OCI-LY1 (cell line): ENCODE results near the gene CLK3.

Experiments
- H2AFZ ChIP-seq: fragments of 200-600 bp; sonication (generic), shearing (Covaris generic); 2 replicates; pipeline ENCODE4 v1.6.0; 2014; ENCODE audit warnings: antibody characterized with exemption, mild to moderate bottlenecking, low read length
- H3F3A ChIP-seq: fragments of 200-600 bp; sonication (generic), shearing (Covaris generic); 2 replicates; pipeline ENCODE4 v1.6.0; 2014; ENCODE audit warnings: mild to moderate bottlenecking, antibody characterized with exemption, low read length, moderate library complexity; ENCODE audit not compliant: insufficient read depth
- H3K27ac ChIP-seq: fragments of 200-600 bp; sonication (generic); 2 replicates; pipeline ENCODE4 v1.5.1; 2014; ENCODE audit warnings: low read length, mixed run types, mild to moderate bottlenecking, low read depth; ENCODE audit not compliant: poor library complexity, severe bottlenecking
- H3K27me3 ChIP-seq: fragments of 200-600 bp; sonication (generic); 2 replicates; pipeline ENCODE4 v1.6.0; 2014; ENCODE audit warnings: antibody characterized with exemption, mild to moderate bottlenecking, low read length, moderate library complexity; ENCODE audit not compliant: insufficient read depth
- H3K36me3 ChIP-seq: fragments of 200-600 bp; sonication (generic); 2 replicates; pipeline ENCODE4 v1.6.1; 2014; ENCODE audit warnings: mild to moderate bottlenecking, antibody characterized with exemption, low read length, moderate library complexity, mixed read lengths; ENCODE audit not compliant: insufficient read depth
- H3K4me1 ChIP-seq: fragments of 200-600 bp; sonication (generic); 2 replicates; pipeline ENCODE4 v1.5.1; 2014; ENCODE audit warnings: mild to moderate bottlenecking, low read length, moderate library complexity; ENCODE audit not compliant: insufficient read depth, severe bottlenecking
- H3K4me2 ChIP-seq: fragments of 200-600 bp; sonication (generic), shearing (Covaris generic); 2 replicates; pipeline ENCODE4 v1.6.1; 2014; ENCODE audit warnings: low read length
- H3K4me3 ChIP-seq: fragments of 200-600 bp; sonication (generic); 2 replicates; pipeline ENCODE4 v1.5.1; 2014; ENCODE audit warnings: low read length, low read depth, mild to moderate bottlenecking, mixed read lengths; ENCODE audit not compliant: poor library complexity, severe bottlenecking
- H3K79me2 ChIP-seq: fragments of 200-600 bp; shearing (Covaris generic); 2 replicates; pipeline ENCODE4 v1.6.1; 2016; ENCODE audit warnings: mixed run types, low read length, mixed read lengths; ENCODE audit not compliant: insufficient read depth
- H3K9ac ChIP-seq: fragments of 200-600 bp; sonication (generic), shearing (Covaris generic); 2 replicates; pipeline ENCODE4 v1.6.1; 2014; ENCODE audit warnings: mild to moderate bottlenecking, low read length, mixed read lengths
- H3K9me2 ChIP-seq: fragments of 200-600 bp; sonication (generic), shearing (Covaris generic); 2 replicates; pipeline ENCODE4 v1.6.1; 2014; ENCODE audit warnings: low read depth, mild to moderate bottlenecking, low read length, mixed read lengths
- H3K9me3 ChIP-seq: fragments of 200-600 bp; shearing (Covaris generic); 2 replicates; pipeline ENCODE4 v1.6.1; 2014; ENCODE audit warnings: low read length, mixed read lengths
- H4K20me1 ChIP-seq: fragments of 200-600 bp; sonication (generic), shearing (Covaris generic); 2 replicates; pipeline ENCODE4 v1.6.0; 2016; ENCODE audit warnings: mild to moderate bottlenecking, low read length; ENCODE audit not compliant: insufficient read depth
- EZH2 ChIP-seq: fragments of 200-600 bp; sonication (generic), shearing (Covaris generic); IDR thresholded peaks from 2 replicates; pipeline ENCODE4 v1.8.0; 2017; ENCODE audit warnings: borderline replicate concordance, mixed run types, mild to moderate bottlenecking, antibody characterized with exemption, low read length, moderate library complexity, mixed read lengths
- TF ChIP-seq, protein P1 (sequence below): fragments of 200-600 bp; sonication (generic), shearing (Covaris generic); IDR thresholded peaks from 2 replicates; pipeline ENCODE4 v1.5.1; 2017; ENCODE audit warnings: mild to moderate bottlenecking, antibody characterized with exemption, low read length, moderate library complexity, mixed read lengths

The CLK3 gene

DNA sequence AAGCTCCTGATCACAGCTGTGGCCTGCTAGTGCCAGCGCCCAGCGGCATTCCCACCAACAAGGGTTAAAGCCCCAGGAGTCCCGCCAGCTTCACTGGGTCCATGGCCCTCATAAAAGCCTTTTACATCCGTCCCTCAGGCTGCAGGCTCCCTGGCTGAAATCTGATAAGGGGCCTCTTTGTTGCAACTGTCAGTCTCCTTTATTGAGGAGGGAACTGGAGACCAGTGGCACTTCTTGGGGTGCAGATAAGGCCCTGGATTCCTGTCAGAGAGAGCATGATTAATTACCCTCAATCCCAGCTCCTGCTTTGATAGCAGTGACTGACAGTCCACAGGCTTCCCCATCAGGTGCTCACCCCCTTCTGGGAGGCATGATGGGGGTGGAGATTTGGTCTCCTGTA, 30.9 kb upstream of the CLK3 start:
- Histone ChIP-seq H4K20me1 (no peaks in the 10 kb centered on the region), H3K27me3 (no peaks in the 10 kb centered on the region), H3F3A (no peaks in the 10 kb centered on the region), H2AFZ (no peak overlapping the region), H3K4me2 (no peak overlapping the region), H3K79me2 (no peaks in the 10 kb centered on the region), H3K36me3 (no peaks in the 10 kb centered on the region), H3K9me3 (no peaks in the 10 kb centered on the region), H3K9me2 (no peaks in the 10 kb centered on the region), H3K27ac (no peak overlapping the region), H3K9ac (no peak overlapping the region), H3K4me1 (no peaks in the 10 kb centered on the region), H3K4me3 (no peak overlapping the region)
- TF ChIP-seq, protein P1, sequence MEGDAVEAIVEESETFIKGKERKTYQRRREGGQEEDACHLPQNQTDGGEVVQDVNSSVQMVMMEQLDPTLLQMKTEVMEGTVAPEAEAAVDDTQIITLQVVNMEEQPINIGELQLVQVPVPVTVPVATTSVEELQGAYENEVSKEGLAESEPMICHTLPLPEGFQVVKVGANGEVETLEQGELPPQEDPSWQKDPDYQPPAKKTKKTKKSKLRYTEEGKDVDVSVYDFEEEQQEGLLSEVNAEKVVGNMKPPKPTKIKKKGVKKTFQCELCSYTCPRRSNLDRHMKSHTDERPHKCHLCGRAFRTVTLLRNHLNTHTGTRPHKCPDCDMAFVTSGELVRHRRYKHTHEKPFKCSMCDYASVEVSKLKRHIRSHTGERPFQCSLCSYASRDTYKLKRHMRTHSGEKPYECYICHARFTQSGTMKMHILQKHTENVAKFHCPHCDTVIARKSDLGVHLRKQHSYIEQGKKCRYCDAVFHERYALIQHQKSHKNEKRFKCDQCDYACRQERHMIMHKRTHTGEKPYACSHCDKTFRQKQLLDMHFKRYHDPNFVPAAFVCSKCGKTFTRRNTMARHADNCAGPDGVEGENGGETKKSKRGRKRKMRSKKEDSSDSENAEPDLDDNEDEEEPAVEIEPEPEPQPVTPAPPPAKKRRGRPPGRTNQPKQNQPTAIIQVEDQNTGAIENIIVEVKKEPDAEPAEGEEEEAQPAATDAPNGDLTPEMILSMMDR, result no peak
- TF ChIP-seq EZH2, result no peak

- H3K79me2 ChIP-seq, result no peaks in the 10 kb centered on the region
- H3F3A ChIP-seq, result no peaks in the 10 kb centered on the region
- H2AFZ ChIP-seq, result no peak overlapping the region
- no peaks in the 10 kb centered on the region for H3K27me3 ChIP-seq
- no peaks in the 10 kb centered on the region for H4K20me1 ChIP-seq
- no peaks in the 10 kb centered on the region for H3K36me3 ChIP-seq
- H3K9ac ChIP-seq, result no peak overlapping the region
- no peak overlapping the region for H3K4me3 ChIP-seq
- TF ChIP-seq, protein P1, result no peak
- TF ChIP-seq EZH2, result no peak
- H3K4me2 ChIP-seq, result no peak overlapping the region
- H3K4me1 ChIP-seq, result no peaks in the 10 kb centered on the region
- H3K9me3 ChIP-seq, result no peaks in the 10 kb centered on the region
- H3K9me2 ChIP-seq, result no peaks in the 10 kb centered on the region
- no peak overlapping the region for H3K27ac ChIP-seq
These were observed 30.4 kb upstream of the CLK3 start for GRCh38 chr15:74585191-74585590.

- no peaks in the 10 kb centered on the region for H3F3A ChIP-seq
- H3K27ac ChIP-seq, result no peak overlapping the region
- no peak overlapping the region for H3K4me3 ChIP-seq
- no peaks in the 10 kb centered on the region for H3K4me1 ChIP-seq
- no peak for TF ChIP-seq EZH2
- TF ChIP-seq, protein P1, result no peak
- no peak overlapping the region for H3K9ac ChIP-seq
- no peaks in the 10 kb centered on the region for H3K27me3 ChIP-seq
- H3K4me2 ChIP-seq, result no peak overlapping the region
- no peak overlapping the region for H2AFZ ChIP-seq
- H3K79me2 ChIP-seq, result no peaks in the 10 kb centered on the region
- no peaks in the 10 kb centered on the region for H3K9me2 ChIP-seq
- H3K36me3 ChIP-seq, result no peaks in the 10 kb centered on the region
- no peaks in the 10 kb centered on the region for H4K20me1 ChIP-seq
- no peaks in the 10 kb centered on the region for H3K9me3 ChIP-seq
These were observed 29.8 kb upstream of the CLK3 start for GRCh38 chr15:74585857-74586256.
